Neutrophil (primary cell): Measurements from ENCODE around the gene CACNA1C.

ENCODE experiments used
- H3K27ac ChIP-seq: fragments of 200-600 bp; sonication (generic); 2 replicates; pipeline ENCODE4 v1.5.1; 2016; ENCODE audit warnings: mild to moderate bottlenecking, moderate library complexity
- H3K27me3 ChIP-seq: fragments of 200-600 bp; sonication (generic); 2 replicates; pipeline ENCODE4 v1.6.0; 2016; ENCODE audit warnings: mild to moderate bottlenecking
- H3K36me3 ChIP-seq: fragments of 200-600 bp; sonication (generic); 2 replicates; pipeline ENCODE4 v1.5.1; 2017
- H3K4me1 ChIP-seq, 2 experiments: fragments of 200-600 bp in 1 of 2; sonication (generic) in 1 of 2; 1 replicate in 1 of 2; 2 replicates in 1 of 2; pipeline versions ENCODE4 v1.5.1 to v1.6.1; 2013 to 2016; ENCODE audit warnings: low read depth in 1 of 2, low read length in 1 of 2, mild to moderate bottlenecking in 1 of 2, moderate library complexity in 1 of 2; ENCODE audit not compliant: control insufficient read depth in 1 of 2, insufficient read depth in 1 of 2
- H3K4me3 ChIP-seq, 2 experiments: fragments of 200-600 bp in 1 of 2; sonication (generic) in 1 of 2; 1 replicate in 1 of 2; 2 replicates in 1 of 2; pipeline ENCODE4 v1.5.1; 2013 to 2016; ENCODE audit warnings: low read depth in 1 of 2, low read length in 1 of 2, mild to moderate bottlenecking in 1 of 2, moderate library complexity in 1 of 2
- H3K9me3 ChIP-seq: fragments of 200-600 bp; sonication (generic); 2 replicates; pipeline ENCODE4 v1.5.1; 2016
- CTCF ChIP-seq: fragments of 200-600 bp; sonication (generic); IDR thresholded peaks from 2 replicates; pipeline ENCODE4 v1.5.1; 2016; ENCODE audit warnings: antibody characterized with exemption

The CACNA1C gene

DNA sequence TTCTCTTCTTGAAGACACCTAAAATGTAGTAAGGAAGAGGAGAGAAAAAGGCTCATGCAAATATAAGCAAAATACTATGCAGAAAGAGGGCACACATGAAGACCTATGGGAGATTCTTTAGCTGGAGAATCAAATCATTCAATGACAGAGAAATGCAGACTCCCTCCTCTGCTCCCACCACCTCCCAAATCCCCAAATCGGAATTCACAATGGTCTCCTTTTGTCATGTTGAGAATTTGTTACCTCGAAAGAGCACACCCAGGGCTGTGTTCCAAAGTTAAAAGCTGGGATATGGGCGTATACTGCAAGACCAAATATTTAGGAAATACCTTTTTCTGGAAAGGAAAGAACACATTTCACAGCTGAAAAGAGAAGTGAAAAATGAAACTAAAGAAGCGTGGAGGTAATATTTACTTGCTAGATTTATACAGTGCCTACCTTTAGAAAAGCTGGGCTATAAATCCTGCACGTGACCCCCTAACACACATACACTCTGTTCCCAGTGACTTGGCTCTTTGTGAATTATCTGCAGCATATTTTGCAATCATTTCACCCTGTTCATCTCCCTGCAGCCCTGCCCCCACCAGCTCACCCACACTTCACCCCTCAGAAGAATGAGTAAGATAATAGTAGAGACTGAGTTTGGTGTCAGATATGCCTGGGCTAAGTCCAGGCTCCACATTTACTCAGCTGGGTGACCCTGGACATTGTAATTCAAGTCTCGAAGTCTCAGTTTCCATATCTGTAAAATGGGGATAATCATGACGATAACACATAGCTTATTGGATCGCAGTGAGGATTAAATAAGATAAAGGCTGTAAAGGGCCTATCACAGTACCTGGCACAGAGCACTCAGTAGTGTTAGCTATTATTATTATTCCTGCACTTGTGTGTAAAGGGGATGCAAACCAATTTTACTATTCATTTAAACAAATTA lies 2.9 kb upstream of the CACNA1C start:
- Histone ChIP-seq H3K27me3 (peaks cover 94% of the 10 kb centered on the region), H3K36me3 (no peaks in the 10 kb centered on the region), H3K4me3 (no peak overlapping the region), H3K4me1 (peaks cover 5 to 9% of the 10 kb centered on the region in 2 experiments), H3K27ac (no peak overlapping the region), H3K9me3 (no peaks in the 10 kb centered on the region)
- TF ChIP-seq CTCF = no peak

- no peak for TF ChIP-seq CTCF
- Histone ChIP-seq H3K27ac (no peak overlapping the region), H3K27me3 (peaks cover 97% of the 10 kb centered on the region), H3K36me3 (no peaks in the 10 kb centered on the region), H3K4me3 (no peak overlapping the region), H3K9me3 (no peaks in the 10 kb centered on the region), H3K4me1 (peaks cover 5 to 9% of the 10 kb centered on the region in 2 experiments)
Measured at GRCh38 chr12:2051700-2052621, 826 bp upstream of the CACNA1C start.

- Histone ChIP-seq H3K27ac (no peak overlapping the region), H3K4me3 (no peak overlapping the region), H3K36me3 (no peaks in the 10 kb centered on the region), H3K9me3 (no peaks in the 10 kb centered on the region), H3K4me1 (peaks cover 5 to 9% of the 10 kb centered on the region in 2 experiments), H3K27me3 (peaks cover 97% of the 10 kb centered on the region)
- no peak for TF ChIP-seq CTCF
Measured at GRCh38 chr12:2053691-2054090, 904 bp downstream of the CACNA1C start.

DNA sequence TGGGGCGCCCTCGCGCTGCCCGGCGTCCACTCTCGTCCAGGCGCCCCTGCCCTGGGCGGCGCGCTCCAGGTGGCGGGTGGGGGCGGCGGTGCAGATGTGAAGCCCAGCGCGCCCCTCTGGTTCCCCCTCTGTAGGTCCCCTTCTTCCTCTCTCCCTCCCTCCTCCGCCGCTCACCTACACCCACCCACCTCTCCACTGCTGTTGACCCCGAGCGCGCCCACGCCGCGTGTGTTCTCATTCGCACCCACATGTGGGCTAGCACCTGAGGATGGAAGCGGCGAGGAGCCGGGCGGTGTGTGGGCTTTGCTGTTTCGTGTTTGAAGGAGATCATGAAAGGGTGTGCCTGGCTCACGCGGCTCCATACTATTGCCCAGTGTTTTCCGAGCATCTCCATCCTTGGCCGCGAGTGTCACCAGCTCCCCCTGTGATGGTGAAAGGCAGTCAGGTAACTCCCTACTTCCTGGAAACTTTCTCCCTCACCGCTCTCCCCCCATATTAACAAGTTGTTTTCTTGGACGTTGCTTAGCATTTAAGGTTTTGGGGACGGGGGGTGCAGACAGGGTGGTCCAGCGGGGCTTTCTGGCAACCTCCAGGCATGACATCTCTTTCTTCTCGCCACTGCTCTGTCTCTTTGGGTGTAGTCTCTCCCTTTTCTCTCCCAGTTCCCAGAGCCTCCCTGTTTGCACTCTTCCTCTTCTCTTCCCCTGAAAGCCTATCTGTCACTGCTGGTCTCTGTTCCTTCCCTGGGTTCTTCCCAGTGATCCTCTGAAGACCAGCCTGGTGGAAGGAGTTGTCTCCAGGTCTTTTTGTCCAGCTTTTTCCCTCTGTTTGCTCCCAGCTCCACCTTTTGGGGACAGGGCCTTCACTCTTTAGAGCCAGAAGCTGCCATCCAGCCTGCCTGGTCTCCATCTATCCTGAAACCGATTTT lies 1.6 kb downstream of the CACNA1C start:
- no peak overlapping the region for H3K27ac ChIP-seq
- H3K4me1 ChIP-seq = peaks cover 5 to 9% of the 10 kb centered on the region in 2 experiments
- H3K36me3 ChIP-seq = no peaks in the 10 kb centered on the region
- peaks cover 94% of the 10 kb centered on the region for H3K27me3 ChIP-seq
- H3K4me3 ChIP-seq = no peak overlapping the region
- no peak for TF ChIP-seq CTCF
- H3K9me3 ChIP-seq = no peaks in the 10 kb centered on the region
